SIG-M5 treated with dmso at 0.1 percent for 504 hours (cell line): ENCODE data around the gene TMEM123.
"Not testable (repeated sequence)": the region's sequence is repeated elsewhere in the genome, so short reads cannot be mapped to it uniquely, and the experiment has no call there.

Experiments used
- DNase-seq: peaks from one replicate; lab custom pipeline; 2025; ENCODE audit not compliant: unreplicated experiment; lab: John Stamatoyannopoulos, UW

TMEM123 gene

DNA sequence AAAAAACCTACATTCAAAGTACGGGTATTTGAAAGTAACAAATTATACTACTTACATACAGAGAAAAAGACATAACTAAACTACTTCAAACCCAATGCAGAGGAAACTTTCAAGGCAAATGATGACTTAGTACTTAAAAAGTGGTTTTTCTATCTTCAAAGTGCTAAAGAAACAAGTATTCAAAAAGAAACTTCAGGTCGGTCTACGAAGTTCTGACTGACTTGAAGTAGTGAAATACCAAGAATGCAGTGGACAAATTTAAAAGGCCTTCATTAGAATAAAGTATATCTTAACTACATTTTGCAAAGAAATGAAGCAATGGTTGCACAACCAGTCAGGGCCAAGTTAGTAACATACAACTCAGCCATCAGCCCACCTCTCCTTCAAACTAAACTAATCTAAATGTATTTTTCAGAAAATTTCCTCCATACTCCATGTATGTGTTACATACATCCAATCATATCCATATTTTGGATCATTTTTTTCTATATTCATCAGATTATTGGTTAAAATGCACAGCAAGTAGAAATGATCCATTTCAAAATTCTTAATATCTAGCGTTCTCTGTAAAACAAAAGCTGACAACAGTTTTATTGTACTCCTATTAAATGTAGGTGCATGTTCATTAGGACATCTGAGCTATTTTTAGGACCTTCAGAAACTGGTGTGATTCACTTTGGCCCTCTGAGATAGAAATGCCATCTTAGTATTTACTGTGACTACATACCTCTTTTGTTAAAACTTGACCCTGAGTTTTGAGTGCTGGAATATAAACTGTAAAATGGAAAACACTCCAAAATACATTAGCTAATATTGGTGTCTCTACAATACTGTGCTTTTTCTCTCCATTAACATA is 55.6 kb downstream of the TMEM123 start:
- DNase-seq, result no peak

DNA sequence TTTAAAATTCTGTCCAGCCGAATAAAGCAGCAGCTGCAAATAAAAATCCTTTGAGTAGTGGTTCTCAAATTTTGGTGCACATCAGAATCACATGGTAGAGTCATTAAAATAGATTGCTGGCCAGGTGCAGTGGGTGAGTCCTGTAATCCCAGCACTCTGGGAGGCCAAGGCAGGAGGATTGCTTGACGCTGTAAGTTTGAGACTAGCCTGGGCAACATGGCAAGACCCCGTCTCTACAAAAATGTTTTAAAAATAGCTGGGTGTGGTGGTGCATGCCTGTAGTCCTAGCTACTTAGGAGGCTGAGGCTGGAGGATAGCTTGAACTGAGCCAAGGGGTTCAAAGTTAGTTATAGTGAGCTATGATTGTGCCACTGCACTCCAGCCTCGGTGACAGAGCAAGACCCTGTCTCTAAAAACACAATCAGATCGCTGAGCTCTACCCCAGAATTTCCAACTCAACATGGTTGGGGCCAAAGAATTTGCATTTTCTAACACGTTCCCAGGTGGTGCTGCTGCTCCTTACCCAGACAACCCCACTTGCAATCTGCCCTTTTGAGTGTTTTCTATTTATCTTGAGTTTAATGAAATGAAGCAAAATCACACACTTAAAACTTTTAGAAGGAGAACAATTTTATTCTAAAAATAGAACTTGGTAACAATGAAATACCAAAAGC is 56.7 kb downstream of the TMEM123 start:
- DNase-seq, result no peak

DNA sequence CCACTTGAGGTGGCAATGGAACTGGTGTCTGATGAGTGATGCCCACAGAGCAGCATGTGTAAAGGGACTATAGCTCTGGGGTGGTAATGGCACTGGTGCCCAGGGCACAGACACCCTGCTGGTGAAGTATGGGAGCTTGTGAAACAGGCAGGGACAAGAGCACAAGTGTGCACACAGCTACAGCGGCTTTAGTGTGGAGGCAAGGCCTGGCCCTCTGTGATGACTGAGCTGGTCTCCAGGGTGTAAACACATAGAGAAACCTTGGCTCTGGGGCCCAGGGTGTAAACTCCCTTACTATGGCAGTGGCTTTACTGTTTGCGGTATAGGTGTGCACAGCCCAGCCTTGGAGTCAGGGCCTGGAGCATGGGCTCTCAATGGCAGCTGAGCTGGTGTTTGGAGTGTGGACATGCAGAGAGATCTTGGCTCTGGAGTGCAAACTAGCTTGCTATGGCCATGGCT is 59.3 kb downstream of the TMEM123 start:
- no peak for DNase-seq

DNA sequence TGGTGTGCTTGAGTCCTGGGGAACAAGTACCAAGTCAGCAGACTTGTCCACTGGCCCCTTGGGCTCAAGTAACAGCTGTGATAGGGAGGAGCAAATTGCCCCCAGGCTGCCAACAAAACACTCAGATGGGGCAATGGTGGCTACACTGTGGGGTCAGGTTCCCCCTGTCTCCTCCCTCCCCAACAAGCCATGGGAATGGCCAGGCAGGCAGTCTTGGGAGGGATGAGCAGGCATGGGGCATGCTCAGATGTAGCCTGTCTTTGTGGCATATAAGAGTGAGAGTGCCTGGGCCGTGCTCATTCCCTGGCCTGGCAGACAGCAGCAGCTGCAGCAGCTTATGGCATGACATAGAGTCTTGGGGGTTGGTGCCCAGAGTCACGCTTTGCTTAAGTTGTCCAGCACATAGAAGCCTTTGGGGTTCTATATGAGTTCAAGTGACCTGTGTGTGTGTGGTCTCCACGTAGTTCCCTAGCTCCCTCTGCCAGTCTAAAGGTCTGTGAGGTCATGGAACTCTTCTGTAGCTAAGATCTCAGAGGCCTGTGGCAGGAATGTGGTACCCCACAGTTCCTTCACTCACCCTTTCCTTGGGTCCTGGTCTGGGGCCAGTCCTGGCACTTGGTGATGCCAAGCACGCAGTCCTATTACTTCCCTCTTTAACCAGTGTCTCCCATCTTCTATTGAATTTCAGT is 60.9 kb downstream of the TMEM123 start:
- DNase-seq, result no peak

DNA sequence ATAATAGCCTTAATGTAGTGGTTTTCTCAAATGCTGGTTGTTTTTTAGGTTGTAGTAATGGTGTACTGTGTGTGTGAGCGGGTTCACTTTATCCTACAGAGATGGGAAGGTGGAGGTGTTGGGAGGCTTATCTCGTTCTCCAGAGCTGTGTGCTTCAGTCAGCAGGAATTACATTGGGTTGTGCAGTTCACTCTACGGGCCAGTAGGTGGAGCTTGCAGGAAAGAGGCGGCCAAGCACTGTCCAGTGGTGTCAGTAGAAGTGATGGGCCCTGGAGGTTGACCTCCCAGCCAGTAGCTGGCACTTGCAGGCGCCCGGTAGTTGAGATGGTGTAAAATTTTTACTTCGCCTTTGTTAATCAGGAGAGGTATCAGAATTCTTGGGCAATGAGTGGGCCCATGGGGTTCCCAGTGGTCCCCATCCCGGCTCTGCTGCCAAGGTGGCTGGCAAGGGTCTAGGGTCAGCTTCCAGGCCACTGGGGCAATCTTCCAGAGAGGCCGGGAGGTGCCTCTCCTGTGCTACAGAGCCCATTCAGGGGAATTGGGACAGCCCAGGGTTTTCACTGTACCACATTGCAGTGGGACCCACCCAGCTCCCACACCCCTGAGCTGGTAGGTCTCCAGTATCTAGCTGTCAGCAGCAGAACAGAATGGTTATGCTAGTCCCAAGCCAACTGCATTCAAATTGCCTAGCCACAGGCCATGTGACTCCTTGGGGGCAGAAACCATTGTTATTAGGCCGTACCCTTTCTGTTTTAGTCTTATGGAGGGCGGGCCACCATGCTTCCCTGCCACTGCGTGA is 61.7 kb downstream of the TMEM123 start:
- peak; percentile 59 for DNase-seq

DNA sequence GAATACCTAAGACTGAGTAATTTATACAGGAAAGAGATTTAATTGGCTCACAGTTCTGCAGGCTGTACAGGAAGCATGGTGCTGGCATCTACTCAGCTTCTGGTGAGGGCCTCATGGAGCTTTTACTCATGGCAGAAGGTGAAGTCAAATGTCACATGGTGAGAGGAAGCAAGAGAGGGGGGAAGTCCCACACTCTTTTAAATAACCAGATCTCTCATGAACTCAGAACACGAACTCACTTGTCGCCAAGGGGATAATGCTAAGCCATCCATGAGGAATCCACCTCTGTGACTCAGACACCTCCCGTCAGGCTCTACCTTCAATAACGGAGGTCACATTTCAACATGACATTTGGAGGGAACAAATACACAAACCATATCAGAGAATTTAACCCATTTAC is 63.3 kb downstream of the TMEM123 start:
- no peak for DNase-seq

DNA sequence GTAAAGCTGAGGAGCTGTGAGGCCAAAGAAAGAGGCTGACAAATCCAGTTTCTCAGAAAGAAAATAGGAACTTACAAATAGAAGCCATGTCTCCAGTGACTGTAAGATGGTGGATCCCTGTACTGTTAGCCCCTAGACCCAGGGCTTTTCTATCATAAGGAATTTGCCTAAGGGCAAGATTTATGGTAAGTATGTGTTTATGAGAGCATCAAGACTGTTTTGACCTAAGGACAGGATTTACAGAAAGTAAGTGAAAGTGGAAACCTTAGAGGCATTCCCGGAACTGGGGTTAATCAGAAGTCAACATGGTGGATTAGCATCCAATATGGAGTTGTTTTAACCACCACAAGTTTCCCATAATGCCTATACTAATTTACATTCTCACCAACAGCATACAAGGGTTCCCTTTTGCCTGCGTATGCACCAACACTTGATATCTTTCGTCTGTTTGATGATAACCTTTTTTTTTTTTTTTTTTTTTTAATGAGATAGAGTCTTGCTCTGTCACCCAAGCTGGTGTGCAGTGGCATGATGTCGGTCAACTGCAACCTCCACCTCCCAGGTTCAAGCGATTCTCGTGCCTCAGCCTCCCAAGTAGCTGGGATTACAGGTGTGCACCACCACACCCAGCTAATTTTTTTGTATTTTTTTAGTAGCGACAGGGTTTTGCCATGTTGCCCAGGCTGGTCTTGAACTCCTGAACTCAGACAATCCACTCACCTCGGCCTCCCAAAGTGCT is 65.4 kb downstream of the TMEM123 start:
- no peak for DNase-seq

DNA sequence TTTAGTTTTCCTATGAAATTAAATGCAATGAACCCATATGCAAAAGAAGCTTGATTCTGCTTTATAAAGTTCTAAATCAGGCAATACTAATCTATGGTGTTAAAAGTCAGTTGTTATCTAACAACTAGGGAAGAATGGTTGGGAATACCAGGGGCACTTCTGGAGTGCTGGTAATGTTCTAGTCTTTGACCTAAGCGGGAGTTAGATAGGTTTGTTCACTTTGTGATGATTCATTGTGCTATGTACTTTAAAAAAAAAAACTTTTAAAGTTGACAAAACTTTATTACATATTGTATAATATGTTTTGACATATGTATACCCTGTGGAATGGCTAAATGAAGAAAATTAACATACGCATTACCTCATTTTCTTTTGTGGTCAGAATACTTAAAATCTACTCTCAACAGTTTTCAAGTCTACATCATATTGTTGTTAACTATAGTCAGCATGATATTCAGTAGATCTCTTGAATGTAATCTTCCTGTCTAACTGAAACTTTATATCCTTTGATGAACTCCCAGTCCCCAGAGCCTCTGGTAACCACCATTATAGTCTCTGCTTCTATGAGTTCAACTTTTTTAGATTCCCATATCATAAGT is 66.3 kb downstream of the TMEM123 start:
- no peak for DNase-seq

DNA sequence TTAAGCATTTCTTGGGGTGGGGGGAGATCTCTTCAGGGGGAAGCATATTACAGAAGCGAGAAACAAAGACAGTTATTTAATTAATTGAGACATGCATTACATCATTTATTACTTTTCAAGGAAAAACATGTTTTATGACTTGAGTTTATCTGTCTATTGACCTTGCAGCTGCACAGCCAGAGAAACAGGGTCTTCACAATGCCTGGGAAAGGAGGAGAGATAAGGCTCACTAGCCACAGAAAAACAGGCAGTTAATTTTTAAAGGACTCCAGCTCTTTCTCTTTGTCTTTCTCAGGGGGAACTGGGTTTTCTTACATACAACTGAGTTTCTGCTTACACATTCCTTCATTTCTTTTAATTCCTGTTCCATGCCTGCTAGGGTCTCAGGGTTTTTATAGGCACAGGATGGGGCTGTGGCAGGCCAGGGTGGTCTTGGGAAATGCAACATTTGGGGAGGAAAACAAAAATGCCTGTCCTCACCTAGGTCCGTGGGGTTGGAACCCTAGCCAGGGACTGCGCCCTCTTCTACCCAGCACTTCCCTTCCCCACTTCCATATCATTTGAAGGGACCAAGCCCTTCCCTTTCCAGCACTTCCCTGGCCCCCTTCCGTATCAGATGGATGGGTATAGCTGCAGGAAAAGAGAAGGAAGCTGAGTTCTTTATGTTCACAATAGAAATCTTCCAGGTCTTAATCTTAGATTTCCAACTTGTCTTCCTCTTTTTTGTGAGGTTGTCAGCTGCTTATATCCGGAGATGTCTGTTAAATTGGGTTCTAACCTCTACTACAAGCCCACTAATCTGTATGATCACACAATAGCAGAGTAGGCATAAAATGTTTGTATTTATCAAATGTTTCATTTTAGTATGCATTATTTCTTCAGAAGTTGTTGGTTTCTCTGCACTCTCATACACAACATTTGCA is 67.2 kb downstream of the TMEM123 start:
- DNase-seq, result no peak

DNA sequence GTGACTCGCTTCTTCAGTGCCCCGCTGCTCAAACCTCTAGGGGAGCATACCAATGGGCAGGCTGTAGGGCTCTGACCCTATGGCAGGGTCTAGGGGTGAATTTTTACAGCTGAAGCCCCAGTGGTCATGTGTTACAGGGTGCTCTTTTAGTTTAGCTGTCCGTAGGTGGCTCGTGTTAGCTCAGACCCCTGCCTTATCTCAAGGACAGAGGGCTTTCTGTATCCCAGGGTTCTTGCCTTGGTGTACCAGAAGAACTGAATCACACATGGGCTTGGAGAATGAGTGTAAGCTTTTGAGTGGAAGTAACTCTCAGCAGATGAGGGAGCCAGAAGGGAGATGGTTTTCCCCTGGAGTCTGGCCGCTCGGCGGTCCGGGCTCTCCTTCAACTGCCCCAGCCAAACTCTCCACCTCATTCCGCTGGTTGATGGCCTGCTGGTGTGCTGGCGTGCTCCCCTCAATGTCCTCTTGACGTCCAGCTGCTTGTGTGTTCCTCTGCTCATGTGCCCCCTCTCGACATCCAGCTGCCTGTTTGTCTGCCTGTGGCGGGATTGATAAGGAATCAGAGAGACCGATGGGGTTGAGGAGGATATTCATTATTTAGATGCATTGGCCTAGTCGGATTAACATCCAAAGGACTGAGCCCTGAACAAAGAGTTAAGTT is 68.0 kb downstream of the TMEM123 start:
- DNase-seq, result no peak

DNA sequence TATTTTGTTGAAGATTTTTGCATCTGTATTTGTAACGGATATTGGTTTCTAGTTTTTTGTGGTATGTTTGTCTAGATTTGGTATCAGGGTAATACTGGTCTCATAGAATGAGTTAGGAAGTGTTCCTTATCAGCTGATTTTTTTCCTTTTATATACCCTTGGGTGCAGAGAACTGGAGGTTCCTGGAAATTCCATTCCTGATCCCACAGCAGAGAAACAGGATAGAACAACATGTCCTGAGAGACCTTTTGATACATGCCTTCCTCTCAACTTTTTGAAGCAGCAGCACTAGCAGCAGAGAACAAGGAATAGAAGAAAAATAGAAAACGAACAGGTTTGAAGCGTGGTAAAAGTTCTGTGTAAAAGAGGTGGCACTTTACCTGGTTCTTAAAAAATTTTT is 68.7 kb downstream of the TMEM123 start:
- DNase-seq, result no peak

DNA sequence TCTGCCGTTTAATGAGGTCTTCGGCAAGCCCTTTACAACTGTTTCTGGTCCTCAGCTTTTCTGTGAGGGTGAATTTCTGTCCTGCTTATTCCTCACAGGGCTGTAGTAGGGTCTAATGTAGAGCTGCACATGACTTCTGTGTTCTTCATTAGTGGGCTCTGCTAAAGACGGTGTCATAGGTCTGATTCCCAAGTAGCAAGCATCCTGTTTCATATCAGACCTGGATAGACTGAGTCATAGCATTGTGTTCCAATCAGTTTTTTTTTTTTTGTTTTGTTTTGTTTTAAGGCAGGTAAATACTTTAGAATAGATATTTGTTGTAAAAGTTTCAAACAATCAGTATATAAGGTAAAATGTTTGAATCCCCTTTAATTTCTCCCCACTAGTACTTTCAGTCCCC is 70.2 kb downstream of the TMEM123 start:
- no peak for DNase-seq

DNA sequence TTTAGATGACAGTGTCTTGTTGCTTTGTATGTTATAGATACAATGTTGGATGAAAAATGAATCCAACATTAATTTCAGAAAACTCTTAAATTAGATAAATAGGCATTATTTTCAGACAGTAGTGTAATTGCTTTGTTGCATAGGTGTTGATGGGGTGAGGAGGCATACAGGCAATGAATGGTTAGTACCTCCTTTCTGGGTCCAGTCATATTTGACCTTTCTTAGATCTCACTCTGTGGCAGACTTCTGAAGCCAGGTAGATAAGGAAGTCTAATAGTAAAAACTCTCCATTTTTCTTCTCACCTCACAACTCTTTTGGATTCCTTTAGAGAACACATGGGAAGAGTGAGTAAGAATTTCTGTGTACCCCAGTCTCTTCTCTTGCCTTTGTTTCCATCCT is 73.7 kb downstream of the TMEM123 start:
- no peak for DNase-seq

DNA sequence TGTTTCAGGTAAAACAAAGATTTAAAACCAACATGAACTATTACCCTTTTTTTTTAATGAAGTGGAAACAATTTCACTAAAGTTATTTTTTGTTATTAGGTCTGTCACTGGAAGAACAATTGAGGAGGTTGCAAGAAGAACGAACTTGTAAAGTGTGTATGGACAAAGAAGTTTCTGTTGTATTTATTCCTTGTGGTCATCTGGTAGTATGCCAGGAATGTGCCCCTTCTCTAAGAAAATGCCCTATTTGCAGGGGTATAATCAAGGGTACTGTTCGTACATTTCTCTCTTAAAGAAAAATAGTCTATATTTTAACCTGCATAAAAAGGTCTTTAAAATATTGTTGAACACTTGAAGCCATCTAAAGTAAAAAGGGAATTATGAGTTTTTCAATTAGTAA is 74.7 kb downstream of the TMEM123 start:
- DNase-seq, result no peak

DNA sequence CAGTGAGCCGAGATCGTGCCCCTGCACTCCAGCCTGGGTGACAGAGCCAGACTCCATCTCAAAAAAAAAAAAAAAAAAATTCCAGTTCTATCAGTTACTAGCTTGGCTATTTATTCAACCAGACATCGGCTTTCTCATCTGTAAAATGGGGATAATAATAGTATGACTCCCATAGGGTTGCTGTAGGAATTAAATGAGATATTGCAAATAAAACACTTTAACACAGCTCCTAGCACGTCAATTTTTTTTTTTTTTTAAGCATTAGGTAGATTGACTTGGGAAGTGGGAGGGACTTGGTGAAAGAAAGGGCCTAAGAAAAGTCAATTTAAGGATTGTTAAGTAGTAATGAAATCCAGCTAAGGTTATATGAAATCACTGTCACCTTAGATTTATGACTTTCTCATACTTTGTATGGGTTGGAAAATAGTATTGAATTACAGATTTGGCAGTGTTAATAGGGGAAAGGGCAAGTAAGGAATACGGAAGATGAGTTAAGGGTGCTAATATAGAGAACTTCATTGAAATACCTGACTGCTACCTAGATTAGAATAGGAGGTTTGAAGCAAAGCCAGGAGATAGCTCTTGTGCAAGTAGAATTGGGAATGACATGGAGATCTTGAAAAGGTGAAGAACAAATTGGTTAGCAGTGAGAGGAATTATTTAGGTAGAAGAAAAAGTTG is 76.7 kb downstream of the TMEM123 start:
- DNase-seq, result no peak

DNA sequence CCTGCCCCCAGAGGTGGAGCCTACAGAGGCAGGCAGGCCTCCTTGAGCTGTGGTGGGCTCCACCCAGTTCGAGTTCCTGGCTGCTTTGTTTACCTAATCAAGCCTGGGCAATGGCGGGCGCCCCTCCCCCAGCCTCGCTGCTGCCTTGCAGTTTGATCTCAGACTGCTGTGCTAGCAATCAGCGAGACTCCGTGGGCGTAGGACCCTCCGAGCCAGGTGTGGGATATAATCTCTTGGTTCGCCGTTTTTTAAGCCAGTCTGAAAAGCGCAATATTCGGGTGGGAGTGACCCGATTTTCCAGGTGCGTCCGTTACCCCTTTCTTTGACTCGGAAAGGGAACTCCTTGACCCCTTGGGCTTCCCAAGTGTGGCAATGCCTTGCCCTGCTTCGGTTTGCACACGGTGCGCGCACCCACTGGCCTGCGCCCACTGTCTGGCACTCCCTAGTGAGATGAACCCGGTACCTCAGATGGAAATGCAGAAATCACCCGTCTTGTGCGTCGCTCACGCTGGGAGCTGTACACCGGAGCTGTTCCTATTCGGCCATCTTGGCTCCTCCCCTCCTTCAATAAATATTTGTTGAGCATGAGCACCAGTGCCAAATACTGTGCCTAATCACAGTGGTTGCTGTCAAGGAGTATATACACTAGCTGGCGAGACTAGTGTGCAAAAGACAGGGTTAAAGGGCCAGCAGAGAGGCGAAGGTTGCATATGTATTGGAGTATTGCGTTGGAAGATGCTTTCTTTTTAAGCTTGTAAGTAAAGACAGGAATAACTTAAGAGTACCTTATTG is 77.7 kb downstream of the TMEM123 start:
- not testable (repeated sequence) for DNase-seq

DNA sequence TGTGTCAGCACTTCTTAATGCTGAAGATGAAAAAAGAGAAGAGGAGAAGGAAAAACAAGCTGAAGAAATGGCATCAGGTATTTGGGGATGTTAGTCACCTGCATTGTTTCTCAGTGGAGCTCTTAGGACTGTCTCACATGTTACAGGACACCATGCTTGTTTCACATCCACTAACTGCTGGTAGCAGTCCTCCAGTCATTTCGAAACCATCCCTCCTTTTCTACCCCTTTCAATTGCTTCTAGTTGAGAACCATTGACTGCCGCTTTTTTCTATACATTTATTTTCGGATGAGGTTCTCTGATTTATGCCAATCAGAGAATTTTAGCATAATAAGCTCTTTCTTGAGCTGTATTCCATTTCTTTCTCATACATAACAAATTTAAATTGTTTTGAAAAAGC is 84.1 kb downstream of the TMEM123 start:
- no peak for DNase-seq
